ENCODE results near the gene SRR. TPM values are rescaled to one million over a fixed set of nuclear protein-coding genes. Genes with fewer than 3 reads are reported as not detected.
"Not testable (repeated sequence)": the region's sequence is repeated elsewhere in the genome, so short reads cannot be mapped to it uniquely, and the experiment has no call there.

The SRR gene
- total RNA-seq, 1 donor from 2014 or later: 19.2 TPM

DNA sequence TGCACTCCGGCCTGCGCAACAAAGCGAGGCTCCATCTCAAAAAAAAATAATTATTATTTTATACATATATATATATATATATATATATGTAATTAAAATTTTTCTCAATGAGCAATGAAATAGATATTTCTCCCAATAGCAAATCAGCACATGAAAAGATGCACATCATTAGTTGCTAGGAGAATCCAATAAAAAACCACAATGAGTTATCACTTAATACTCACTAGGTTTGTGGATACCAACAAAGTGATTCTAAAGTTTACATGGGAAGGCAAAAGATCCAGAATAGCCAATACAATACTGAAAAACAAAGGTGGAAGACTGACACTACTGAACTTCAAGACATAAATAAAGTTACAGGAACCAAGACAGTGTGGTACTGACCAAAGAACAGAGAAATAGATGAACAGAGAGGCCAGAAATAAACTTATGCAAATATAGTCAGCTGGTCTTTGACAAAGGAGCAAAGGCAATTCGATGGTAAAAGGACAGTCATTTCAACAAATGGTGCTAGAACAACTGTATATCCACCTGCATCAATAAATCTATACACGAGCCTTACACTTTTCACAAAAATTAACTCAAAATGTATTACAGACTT, 13.8 kb upstream of the SRR start:
- no peak for DNase-seq

DNA sequence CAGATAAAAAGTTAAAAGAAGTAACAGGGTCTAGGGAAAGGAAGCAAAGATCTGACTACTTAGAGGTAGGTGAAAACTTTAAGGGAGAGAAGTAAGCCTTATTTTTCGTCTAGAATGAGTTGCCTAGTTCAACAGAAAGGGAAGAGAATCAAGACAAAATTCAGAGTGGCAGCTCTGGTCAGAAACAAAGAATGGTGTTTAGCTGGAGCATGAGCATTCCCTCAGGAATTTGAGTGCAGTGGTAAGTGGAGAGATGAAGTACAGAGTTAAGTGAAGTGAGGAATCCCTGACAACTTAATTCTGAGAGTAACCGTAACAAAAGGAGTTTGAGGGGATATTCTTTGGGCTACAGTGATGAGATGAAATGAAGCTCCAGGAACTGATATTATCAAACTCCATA, 11.7 kb upstream of the SRR start:
- DNase-seq: no peak

DNA sequence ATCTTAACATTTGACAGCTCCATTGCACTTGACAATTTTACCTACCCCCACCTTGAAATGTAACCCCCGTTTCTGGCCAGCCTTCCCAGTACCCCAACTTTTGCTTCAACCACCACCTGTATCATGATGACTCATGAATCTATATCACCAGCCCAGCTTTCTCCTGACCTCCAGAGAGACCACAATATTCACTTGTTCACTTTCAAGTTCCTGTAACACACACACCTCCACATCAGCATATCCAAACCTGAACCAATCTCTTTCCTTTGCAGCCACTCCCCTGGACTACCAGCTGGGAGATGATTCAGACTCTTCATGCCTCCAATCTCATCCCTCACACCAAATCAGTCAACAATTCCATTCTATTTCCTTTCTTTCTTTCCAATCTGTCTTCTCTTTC, 8.2 kb upstream of the SRR start:
- DNase-seq: no peak

DNA sequence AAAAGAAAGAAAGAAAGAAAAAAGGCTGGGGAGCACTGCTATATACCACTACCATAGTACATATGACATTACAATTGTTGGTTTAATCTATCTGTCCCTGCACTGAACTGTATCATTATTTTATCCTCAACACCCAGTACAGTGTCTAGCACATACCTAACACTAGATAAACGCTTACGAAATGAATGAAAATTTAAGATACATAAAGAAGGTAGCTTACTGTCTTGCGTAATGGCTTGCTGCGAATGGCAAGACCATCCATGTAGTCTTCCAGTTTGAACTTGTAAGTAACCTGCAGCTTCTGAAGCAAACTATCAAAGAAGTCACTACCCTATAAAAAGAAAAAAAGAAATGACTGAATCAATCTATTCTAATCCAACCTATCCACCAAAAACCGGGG, 6.7 kb upstream of the SRR start:
- no peak for DNase-seq

DNA sequence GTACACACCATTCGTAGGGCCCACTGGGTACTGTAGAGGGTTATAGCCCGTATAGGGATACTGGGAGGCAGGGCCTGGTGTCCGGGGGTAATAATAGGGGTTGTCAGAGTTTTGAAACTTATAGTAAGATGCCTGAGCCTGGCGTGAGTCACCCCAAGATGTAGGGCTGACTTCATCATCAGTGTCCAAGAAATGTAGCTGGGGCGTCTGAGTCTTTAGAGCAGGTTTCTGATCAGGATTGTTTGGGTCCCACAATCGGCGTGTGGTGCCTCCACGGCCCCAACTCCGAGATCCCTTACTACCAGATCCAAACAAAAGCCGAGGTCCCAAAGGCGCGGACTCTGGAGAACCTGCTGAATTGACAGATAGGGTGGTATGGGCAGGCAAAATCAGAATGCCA, 4.6 kb upstream of the SRR start:
- no peak for DNase-seq

DNA sequence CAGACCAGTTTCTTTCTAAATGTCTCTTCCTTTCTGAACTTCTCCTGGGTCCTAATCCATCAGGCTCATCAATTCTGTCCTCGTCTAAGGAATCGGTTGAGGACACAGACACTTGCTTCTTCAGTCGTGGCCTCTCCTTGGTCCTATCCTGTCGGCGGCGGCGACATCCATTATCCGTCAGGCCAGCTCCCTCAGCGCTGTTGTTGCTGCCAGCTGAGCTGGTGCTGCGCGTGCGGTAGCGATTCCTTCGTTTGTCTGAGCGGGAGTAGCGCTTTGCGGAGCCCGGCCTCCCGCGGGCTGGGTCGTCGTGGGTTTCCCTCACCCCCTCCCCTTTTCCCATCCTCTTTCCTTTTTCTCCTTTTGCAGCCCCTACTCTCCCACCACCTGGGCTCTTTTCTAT, 4.0 kb upstream of the SRR start:
- DNase-seq: no peak

DNA sequence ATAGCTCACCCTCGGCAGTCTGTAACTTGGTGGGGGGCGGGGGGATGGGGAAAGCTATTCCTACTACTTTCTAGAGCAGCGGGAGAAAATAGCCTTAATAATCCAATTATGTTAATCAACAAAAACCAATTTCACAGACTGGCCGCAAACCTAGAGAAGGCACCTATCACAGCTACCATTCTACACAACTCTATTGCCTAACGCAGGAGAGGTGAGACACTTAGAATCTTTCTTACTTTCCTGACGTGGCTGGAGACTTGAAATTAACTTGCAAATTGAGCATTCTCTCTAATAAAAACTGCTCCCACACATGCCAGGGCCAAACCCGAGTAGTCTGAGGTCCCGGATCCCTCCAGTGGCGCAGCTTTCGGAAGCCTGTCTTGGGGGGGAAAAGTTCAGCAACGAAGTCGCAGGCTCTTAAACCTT, 959 bp upstream of the SRR start:
- DNase-seq: no peak

DNA sequence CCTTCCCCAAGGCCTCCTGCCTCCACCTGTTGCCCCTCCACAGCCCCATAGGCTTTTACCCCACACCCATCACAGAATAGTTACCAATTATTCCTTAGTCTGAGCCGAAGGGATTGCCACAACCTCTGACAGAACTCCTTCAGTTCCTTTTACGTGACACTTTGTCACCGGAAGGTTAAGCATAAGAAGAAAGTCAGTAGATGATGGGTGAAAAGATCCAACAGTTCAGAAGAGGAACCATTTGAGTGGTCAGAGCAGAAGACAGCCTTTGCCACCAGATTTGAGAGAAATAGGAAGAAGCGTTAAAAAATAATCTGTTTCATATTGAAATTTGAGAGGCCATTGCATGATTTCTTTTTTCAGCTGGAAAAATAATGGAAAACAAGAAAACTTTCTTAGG, 1.2 kb downstream of the SRR start:
- no peak for DNase-seq

DNA sequence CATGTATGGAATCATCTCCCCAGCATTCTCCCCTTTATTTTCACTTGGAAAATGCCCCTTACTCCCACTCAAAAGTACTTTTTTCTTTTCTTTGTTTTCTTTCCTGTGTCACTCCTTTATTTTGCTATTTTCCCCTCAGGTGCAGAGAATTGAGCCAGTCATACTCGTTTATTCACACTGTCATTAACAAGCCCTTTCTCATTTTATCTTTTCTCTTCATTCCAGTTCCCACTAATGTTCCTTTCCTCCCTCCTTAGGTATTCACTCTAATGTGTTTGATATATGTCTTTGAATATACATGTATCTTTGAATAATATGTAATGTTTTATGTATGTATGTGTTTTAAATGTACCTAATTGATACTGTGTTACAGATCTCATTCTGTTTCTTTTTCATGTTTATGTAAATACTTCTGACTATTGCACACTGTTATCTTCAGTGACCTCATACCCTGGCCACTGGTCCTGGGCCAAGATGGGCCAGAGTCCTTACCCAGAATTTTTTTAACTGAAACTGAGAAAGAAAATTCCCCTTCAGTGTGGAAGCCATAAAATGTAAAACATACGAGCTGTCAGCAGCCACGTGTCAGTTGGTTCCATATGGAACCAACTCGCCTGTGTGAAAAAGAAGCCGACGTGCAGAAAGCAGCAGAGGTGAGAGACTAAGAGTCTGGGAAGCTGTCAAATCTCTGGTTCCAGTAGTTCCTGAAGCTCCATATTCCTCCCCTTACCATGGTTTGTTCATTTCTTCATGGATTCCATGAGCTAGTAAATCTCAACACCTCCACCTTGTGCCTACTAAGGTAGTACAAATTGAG, 5.8 kb downstream of the SRR start:
- no peak for DNase-seq

DNA sequence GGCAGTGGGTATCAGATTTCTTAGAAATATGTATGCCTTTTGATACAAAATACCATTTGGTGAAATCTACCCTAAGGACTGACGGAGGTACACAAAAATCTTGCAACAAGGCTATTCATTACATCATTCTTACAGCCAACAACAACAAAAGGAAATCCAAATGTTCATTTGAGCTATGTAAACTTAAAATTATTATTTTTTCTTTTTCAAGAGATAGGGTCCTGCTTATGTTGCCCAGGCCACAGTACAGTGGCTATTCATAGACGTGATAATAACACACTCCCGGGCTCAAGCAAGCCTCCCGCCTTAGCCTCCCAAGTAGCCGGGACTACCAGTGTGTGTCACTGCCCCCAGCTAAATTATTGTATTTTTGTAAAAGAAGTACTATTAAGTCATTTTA, 9.0 kb downstream of the SRR start:
- no peak for DNase-seq

DNA sequence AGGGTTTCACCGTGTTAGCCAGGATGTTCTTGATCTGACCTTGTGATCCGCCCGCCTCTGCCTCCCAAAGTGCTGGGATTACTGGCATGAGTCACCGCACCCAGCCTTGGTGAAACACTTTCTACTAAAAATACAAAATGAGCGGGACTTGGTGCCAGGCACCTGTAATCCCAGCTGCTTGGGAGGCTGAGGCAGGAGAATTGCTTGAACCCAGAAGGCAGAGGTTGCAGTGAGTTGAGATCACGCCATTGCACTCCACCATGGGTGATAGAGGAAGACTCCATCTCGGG, 13.1 kb downstream of the SRR start:
- DNase-seq: not testable (repeated sequence)

DNA sequence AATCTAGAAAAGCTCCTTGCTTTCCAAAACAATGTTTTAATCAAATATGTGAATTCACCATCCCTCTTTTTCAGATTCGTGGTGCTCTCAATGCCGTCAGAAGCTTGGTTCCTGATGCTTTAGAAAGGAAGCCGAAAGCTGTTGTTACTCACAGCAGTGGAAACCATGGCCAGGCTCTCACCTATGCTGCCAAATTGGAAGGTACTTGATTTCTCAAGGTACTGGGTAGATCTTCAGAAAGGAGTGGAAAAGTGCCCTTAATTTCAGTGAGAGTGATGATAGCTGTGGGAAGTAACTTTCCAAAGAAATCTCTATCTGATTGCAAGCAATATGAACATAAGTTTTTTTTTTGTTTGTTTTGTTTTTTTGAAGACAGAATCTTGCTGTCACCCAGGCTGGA, 14.0 kb downstream of the SRR start:
- DNase-seq: no peak

DNA sequence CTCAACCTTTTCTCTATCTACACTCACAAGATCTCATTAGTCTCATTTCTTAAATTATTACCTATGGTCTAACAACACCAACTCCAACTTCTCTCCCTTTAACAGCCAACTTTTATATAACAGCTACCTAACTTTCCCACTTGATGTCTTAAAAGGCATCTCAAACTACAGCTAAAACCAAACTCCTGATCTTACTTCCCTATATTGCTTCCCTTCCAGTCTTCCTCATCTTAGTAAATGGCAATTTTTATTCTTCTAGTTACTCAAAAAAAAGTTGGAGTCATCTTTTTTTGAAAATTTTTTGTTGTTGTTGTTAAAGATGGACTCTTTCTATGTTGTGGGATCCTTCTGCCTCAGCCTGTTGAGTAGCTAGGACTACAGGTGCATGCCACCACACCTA, 15.3 kb downstream of the SRR start:
- no peak for DNase-seq

DNA sequence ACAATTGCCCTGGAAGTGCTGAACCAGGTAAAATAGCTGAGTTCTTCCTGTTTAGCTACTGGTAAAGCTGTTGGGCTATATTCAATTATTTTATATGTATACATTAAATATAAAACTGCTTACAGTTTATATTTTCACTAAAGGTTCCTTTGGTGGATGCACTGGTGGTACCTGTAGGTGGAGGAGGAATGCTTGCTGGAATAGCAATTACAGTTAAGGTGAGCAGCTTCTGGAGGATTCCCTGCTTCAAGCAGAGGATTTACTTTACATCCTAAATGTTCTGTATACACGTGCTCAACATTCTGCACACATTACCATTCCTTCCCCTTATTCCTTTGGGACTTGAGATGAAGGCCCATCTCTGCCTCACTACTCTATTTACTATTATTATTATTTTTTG, 17.6 kb downstream of the SRR start:
- no peak for DNase-seq

DNA sequence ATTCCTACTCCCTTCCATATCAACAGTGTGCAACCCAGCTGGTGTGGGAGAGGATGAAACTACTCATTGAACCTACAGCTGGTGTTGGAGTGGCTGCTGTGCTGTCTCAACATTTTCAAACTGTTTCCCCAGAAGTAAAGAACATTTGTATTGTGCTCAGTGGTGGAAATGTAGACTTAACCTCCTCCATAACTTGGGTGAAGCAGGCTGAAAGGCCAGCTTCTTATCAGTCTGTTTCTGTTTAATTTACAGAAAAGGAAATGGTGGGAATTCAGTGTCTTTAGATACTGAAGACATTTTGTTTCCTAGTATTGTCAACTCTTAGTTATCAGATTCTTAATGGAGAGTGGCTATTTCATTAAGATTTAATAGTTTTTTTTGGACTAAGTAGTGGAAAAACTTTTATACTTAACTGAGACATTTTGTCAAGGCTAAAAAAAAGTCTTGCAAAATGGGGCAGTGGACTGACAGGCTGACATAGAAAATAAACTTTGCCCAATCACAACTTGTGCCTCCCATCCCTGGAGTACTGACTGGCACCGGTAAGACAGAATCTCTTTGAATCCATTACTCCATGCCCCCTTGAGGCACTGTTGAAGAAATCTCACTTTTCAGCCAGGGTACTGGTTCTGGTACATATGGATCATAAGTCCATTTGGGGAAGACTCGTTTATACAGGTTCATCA, 20.0 kb downstream of the SRR start:
- DNase-seq: no peak

DNA sequence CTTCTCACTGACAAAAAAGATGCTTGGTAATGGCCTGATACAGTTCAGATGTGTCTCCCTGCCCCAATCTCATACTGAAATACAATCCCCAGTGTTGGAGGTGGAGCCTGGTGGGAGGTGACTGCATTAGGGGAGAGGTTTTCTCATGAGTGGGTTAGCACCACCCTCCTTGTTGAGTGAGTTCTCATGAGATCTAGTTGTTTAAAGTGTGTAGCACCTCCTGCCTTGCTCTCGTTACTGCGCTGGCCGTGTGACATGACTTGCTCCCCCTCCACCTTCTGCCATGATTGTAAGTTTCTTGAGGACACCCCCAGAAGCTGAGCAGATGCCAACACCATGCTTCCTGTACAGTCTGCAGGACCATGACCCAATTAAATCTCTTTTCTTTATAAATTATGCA, 27.6 kb downstream of the SRR start:
- no peak for DNase-seq

DNA sequence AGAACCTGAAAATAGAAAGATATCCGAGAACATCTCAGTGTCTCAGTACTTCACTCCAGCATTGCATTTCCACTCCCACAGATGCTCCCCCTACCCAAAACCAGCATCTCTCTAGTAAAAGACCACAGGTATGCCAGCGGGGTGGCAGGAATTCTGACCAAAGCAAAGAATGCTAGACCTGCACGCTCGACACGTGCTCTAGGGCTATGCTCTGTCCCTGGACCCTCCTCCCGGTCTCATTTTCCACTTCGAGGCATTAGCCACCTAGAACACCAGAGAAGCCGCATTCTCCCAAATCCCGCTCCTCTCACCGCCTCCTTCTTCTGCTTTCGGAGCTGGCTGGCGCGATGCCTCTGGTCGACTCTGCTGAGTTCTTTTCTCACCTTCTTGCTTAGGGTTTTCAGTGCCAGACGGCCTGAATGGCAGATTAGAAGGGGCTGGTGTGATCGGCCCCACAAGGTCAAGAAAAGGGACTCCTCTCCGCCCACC, 32.0 kb downstream of the SRR start:
- peak; percentile 10 for DNase-seq

DNA sequence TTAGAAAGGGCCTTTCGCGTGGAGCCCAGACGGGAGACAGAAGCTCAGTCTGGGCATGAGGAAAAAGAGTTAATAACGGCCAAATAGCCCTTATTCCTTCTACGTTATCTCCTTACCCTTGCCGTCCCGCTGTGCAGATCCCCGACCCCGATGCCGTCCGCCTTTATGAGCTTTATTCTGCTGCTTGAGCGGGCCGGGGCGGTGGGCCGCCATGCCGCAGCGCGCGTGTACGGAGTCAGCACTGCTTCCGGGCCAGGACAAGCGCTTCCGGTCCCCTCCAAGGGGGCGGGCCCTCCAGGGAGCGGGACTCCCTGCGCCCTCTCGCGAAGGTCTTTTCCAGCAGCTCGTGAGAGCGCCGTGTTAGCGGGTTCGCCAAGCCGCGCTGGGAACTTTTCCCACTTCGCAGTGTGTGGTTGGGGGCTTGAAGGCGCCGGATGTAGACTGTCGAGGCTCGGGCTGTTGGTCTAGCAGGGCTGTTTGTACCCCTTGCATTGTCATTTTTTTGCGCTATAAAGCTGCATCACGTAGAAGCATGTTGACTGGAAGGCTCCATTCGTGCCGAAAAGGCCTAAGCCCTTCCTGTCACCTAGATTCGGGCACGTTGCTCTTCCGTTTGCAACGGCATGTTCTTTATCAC, 32.6 kb downstream of the SRR start, which contains the start of gene TSR1:
TSS of gene TSR1 (minus strand) at position 243 of the 637 bp plus-strand sequence. CDS start at position 213, 30 bp downstream.
- peak; percentile 96 for DNase-seq

DNA sequence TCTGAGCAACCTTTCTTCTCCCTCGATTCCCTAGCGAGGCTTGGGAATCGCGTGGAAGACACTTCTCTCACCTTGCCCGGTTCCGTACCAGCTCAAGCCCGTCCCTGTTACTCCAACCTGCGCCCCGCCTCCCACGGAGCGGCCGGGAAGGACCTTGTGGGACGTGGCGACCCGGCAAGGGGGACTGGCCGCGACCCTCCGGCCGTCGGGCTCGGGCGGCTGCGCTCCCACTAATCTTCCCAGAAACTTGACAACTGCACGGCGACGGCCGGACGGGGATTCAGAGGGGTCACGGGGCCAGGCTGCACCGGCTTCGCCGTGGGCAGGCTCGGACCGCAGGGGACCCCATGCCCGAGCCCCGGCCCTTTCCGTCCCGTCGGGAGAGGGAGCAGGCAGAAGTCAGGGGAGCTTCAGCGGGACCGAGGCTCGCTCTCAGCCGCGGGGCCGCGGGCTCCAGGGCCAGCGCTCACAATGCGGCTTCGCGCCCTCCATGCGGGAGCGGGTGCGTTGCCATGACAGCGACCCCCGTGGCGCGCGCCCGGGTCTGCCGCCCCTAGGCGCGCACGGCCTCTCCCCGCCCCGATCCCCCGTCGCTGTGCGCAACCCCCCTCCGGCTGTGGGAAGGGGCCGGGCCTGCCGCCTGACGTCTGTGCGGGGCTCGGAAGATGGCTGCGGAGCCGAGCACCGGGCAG, 33.2 kb downstream of the SRR start, which contains the start of gene SGSM2:
TSS of gene SGSM2 (plus strand) at position 650 of the 692 bp plus-strand sequence. CDS start 188 bp downstream, outside the sequence.
- peak; percentile 81 for DNase-seq

DNA sequence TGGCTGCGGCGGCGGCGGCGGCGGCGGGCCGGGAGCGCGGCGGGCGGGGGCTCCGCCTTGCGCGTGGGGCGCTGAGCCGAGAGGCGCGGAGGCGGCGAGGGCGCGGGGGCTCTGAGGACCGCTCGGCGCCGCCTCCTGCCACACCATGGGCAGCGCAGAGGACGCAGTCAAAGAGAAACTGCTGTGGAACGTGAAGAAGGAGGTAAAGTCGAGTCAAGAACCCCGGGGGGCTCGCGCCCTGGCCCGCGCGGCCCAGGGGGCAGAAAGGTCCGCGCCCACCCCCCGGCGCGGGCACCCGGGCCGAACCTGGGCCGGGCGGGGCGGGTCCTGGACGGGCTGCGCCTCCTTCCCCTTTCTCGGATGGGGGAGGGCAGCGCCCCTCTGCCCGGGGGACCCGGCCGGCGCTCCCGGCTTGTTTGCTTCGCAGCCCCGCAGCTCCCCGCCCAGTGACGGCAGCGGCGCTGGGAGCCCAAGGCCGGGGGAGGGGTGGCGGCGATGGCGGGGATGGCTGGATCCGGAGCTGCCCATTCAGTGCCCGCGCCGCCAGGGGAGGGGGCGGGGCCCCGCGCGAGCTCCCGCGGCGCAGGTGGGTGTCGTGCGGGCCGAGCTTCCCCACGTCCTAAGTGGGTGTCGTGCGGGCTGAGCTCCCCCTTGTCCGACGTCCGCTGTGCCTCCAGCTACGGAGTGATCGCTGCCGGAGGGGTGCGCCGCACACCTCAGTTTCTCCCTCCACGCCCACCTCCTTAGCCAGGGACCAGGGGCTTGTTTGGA, 34.0 kb downstream of the SRR start:
- peak; percentile 62 for DNase-seq

DNA sequence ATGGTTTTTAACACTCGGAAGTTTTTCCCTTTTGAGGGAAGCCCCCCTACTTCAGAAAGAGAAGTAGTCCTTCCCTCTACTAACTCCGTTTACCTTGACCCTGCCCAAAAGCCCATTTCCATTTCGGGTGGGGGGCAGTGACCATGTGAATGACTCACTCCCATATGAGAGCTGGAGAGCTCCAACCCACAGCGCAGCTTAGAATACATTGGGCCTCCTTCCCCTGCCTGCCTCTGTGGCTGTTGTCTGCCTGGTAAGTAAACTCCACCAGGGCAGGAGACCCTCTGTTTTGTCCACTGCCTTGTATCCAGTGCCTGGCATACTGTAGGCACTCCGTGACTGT, 34.5 kb downstream of the SRR start:
- DNase-seq: peak; percentile 28

DNA sequence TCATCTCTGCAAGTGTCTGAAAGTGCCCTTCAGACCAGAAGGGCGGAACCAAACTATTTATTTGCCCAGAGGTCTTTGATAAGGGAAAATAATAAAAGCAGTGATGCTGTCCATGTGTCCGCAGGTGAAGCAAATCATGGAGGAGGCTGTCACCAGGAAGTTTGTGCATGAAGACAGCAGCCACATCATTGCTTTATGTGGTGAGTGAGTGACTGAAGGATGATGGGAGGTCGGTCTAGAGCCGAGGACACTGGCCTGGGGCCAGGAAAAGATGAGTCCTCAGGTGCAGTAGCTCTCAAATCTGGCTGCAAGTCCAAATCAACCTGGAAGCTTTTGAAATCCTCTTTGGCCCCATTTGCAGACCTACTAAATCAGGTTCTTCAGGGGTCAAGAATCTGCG, 39.7 kb downstream of the SRR start:
- DNase-seq: no peak

Data from tongue (tissue), 2 donors.